HCT116 (cell line): ENCODE results near the gene SIL1. TPM values are rescaled to one million over a fixed set of nuclear protein-coding genes. Genes with fewer than 3 reads are reported as not detected.

ENCODE experiments used
- ATAC-seq: fragments of 200-7000 bp; cut with Tn5 transposase; 2 replicates; pipeline ENCODE4 v1.9.1; 2020; ENCODE audit warnings: mild to moderate bottlenecking, moderate library complexity
- BruUV-seq: library from RNA; stranded (reverse); fragments of 400-500 nt; replicated peaks from 2 replicates; lab custom pipeline; 2021; lab: Mats Ljungman, UMichigan
- CTCF ChIA-PET: fragments of 300-600 bp; sonication (Branson Sonifier 250); formaldehyde crosslinking; loops from one replicate; lab custom pipeline; 2021; ENCODE audit warnings: antibody characterized with exemption; lab: Charles Lee
- POLR2A ChIA-PET: fragments of 300-600, 350-600 bp; sonication (Branson Sonifier 250); formaldehyde crosslinking; loops from one replicate; lab custom pipeline; 2021; ENCODE audit warnings: antibody characterized with exemption; lab: Charles Lee
- RAD21 ChIA-PET, 2 experiments: fragments of 300-600 bp; sonication (Branson Sonifier 250); formaldehyde crosslinking; loops; one replicate each; lab custom pipeline; 2023; ENCODE audit warnings: low total read pairs in 2 of 2; ENCODE audit not compliant: uncharacterized antibody in 2 of 2, unreplicated experiment in 2 of 2, low non-redundant PET in 1 of 2; lab: Charles Lee
- DNase-seq: peaks from one replicate; pipeline ENCODE4 v3.0.0-alpha.2; 2010; ENCODE audit warnings: low read depth, low spot score
- H2AFZ ChIP-seq: fragments of 200-600 bp; shearing (Covaris generic), sonication (generic); 2 replicates; pipeline ENCODE4 v1.6.1; 2017; ENCODE audit warnings: low read depth, mixed run types, mixed read lengths, antibody characterized with exemption, low read length; ENCODE audit not compliant: poor library complexity, severe bottlenecking
- H3K27ac ChIP-seq: 2 replicates; pipeline ENCODE4 v1.5.1; 2012; ENCODE audit warnings: low read depth, low read length
- H3K27me3 ChIP-seq: fragments of 200-600 bp; sonication (generic); 2 replicates; pipeline ENCODE4 v1.6.1; 2016; ENCODE audit warnings: mixed run types, low read length, mixed read lengths; ENCODE audit not compliant: insufficient read depth
- H3K36me3 ChIP-seq, 2 experiments: fragments of 200-500 bp in 1 of 2; fragments of 200-600 bp in 1 of 2; sonication (Bioruptor generic) in 1 of 2; sonication (generic) in 1 of 2; 2 replicates each; pipeline versions ENCODE4 v1.5.1 to v1.6.1; 2014 to 2016; ENCODE audit warnings: low read length in 2 of 2, inconsistent platforms in 1 of 2, mixed read lengths in 1 of 2, mixed run types in 1 of 2; ENCODE audit not compliant: insufficient read depth in 2 of 2, control insufficient read depth in 1 of 2
- H3K4me1 ChIP-seq, 2 experiments: fragments of 200-600 bp in 1 of 2; sonication (generic) in 1 of 2; 2 replicates each; pipeline versions ENCODE4 v1.5.1 to v1.6.1; 2012 to 2017; ENCODE audit warnings: low read length in 2 of 2, inconsistent platforms in 1 of 2, mild to moderate bottlenecking in 1 of 2, mixed read lengths in 1 of 2, mixed run types in 1 of 2, moderate library complexity in 1 of 2; ENCODE audit not compliant: insufficient read depth in 2 of 2, control insufficient read depth in 1 of 2
- H3K4me2 ChIP-seq: fragments of 200-600 bp; sonication (generic); 2 replicates; pipeline ENCODE4 v1.6.1; 2017; ENCODE audit warnings: mixed run types, low read length, mixed read lengths
- H3K4me3 ChIP-seq, 2 experiments: fragments of 200-600 bp in 1 of 2; sonication (generic) in 1 of 2; replicated peaks in 1 of 2; 2 replicates each; pipeline ENCODE4 v1.5.1; 2011 to 2016; ENCODE audit warnings: low read length in 2 of 2, control low read depth in 1 of 2, low read depth in 1 of 2, mild to moderate bottlenecking in 1 of 2, mixed read lengths in 1 of 2, mixed run types in 1 of 2
- H3K79me2 ChIP-seq: fragments of 200-600 bp; sonication (generic); 2 replicates; pipeline ENCODE4 v1.6.1; 2017; ENCODE audit warnings: mild to moderate bottlenecking, mixed run types, low read length, moderate library complexity, mixed read lengths; ENCODE audit not compliant: insufficient read depth
- H3K9ac ChIP-seq: fragments of 200-600 bp; sonication (generic); 2 replicates; pipeline ENCODE4 v1.6.1; 2016; ENCODE audit warnings: low read length, mixed read lengths
- H3K9me2 ChIP-seq: fragments of 200-600 bp; sonication (generic), shearing (Covaris generic); 2 replicates; pipeline ENCODE4 v1.6.1; 2017; ENCODE audit warnings: mixed run types, mild to moderate bottlenecking, moderate library complexity; ENCODE audit not compliant: insufficient read depth
- H3K9me3 ChIP-seq, 2 experiments: fragments of 200-500 bp in 1 of 2; fragments of 200-600 bp in 1 of 2; sonication (Bioruptor generic) in 1 of 2; sonication (generic) in 1 of 2; 2 replicates each; pipeline ENCODE4 v1.6.1; 2014 to 2017; ENCODE audit warnings: low read length in 2 of 2, mixed read lengths in 2 of 2, inconsistent platforms in 1 of 2, low read depth in 1 of 2, mild to moderate bottlenecking in 1 of 2, mixed run types in 1 of 2, moderate library complexity in 1 of 2; ENCODE audit not compliant: control insufficient read depth in 1 of 2, insufficient read depth in 1 of 2
- H4K20me1 ChIP-seq: fragments of 200-600 bp; sonication (generic), shearing (Covaris generic); 2 replicates; pipeline ENCODE4 v1.6.1; 2017; ENCODE audit warnings: mixed run types, mild to moderate bottlenecking, moderate library complexity; ENCODE audit not compliant: insufficient read depth
- CBX3 ChIP-seq: IDR thresholded peaks from 2 replicates; pipeline ENCODE4 v1.6.1; 2012; ENCODE audit warnings: low read depth
- CEBPB ChIP-seq: IDR thresholded peaks from 2 replicates; pipeline ENCODE4 v1.6.1; 2012; ENCODE audit warnings: low read depth
- EZH2 ChIP-seq: fragments of 200-600 bp; sonication (generic); IDR thresholded peaks from 2 replicates; pipeline ENCODE4 v1.6.1; 2017; ENCODE audit warnings: antibody characterized with exemption, mixed run types
- FOSL1 ChIP-seq: IDR thresholded peaks from 2 replicates; pipeline ENCODE4 v1.6.1; 2012; ENCODE audit warnings: low read depth
- JUND ChIP-seq: IDR thresholded peaks from 2 replicates; pipeline ENCODE4 v1.6.1; 2012
- SIN3A ChIP-seq: IDR thresholded peaks from 2 replicates; pipeline ENCODE4 v1.6.1; 2012; ENCODE audit warnings: low read depth
- SRF ChIP-seq: IDR thresholded peaks from 2 replicates; pipeline ENCODE4 v1.6.1; 2012; ENCODE audit warnings: low read depth
- TCF7L2 ChIP-seq: IDR thresholded peaks from 2 replicates; pipeline ENCODE4 v1.7.0; 2011; ENCODE audit warnings: borderline replicate concordance, inconsistent platforms; ENCODE audit not compliant: insufficient read depth, insufficient read length; ENCODE audit errors: extremely low read depth
- ZNF274 ChIP-seq: fragments of 200-500 bp; sonication (Bioruptor generic); IDR thresholded peaks from 2 replicates; pipeline ENCODE4 v1.6.1; 2014; ENCODE audit warnings: mild to moderate bottlenecking, low read depth, low read length, inconsistent platforms
- intact Hi-C: fragments of 100-400 bp; cut with micrococcal nuclease; formaldehyde crosslinking; loops from 2 replicates; pipeline ENCODE4 v1.10.0; 2022
- total RNA-seq: library from RNA; stranded (reverse); gene quantifications from one replicate; pipeline ENCODE4 v1.2.1, GENCODE V29; 2021; ENCODE audit not compliant: unreplicated experiment
- TF ChIP-seq, protein P1 (sequence below): IDR thresholded peaks from 2 replicates; pipeline ENCODE4 v1.6.1; 2011; ENCODE audit warnings: mild to moderate bottlenecking, low read length, moderate library complexity; ENCODE audit not compliant: insufficient replicate concordance; ENCODE audit errors: extremely low read depth
- TF ChIP-seq, protein P2 (sequence below): IDR thresholded peaks from 2 replicates; pipeline ENCODE4 v1.6.1; 2012
- TF ChIP-seq, protein P3 (sequence below), 3 experiments: fragments of 200-600 bp in 1 of 3; sonication (generic) in 1 of 3; IDR thresholded peaks in 2 of 3; conservative IDR thresholded peaks in 1 of 3; 2 replicates each; pipeline ENCODE4 v1.5.1; 2012 to 2017; ENCODE audit warnings: low read depth in 2 of 3, low read length in 2 of 3, antibody characterized with exemption in 1 of 3, borderline replicate concordance in 1 of 3, control low read depth in 1 of 3, mild to moderate bottlenecking in 1 of 3, mixed read lengths in 1 of 3, mixed run types in 1 of 3, moderate library complexity in 1 of 3; ENCODE audit not compliant: insufficient read depth in 1 of 3
- TF ChIP-seq, protein P4 (sequence below): IDR thresholded peaks from 2 replicates; pipeline ENCODE4 v1.6.1; 2012; ENCODE audit warnings: low read depth

SIL1 gene
- total RNA-seq, 1 experiment from 2014 or later, result 34.0 TPM

DNA sequence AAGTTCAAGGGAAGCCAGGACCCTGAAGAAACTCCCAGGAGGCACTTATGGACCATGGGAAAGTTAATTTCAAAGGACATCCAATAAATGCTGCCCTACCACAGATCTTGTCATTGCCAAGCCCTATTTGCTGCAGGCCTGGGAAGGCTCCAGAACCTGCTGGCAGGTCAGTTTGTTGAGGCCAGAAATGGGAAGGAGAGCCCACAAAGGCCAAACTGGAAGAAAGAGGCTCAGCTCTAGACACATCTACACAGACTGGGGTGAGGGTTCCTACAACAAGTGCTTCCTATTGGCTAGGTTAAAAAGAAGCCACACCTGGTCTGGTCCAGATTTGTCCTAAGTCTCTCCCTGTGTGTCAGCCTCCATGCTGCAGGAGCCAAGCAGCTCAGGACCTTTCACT, 94.4 kb downstream of the SIL1 start:
- intact Hi-C loops, result no loop called here
- RAD21 ChIA-PET, result no interaction called here
- H3K9me2 ChIP-seq, result no peaks in the 10 kb centered on the region
- TF ChIP-seq CEBPB (no peak), EZH2 (no peak), TCF7L2 (no peak), ZNF274 (no peak), FOSL1 (no peak), SRF (no peak), CBX3 (no peak), JUND (no peak), SIN3A (no peak)
- TF ChIP-seq, protein P1, sequence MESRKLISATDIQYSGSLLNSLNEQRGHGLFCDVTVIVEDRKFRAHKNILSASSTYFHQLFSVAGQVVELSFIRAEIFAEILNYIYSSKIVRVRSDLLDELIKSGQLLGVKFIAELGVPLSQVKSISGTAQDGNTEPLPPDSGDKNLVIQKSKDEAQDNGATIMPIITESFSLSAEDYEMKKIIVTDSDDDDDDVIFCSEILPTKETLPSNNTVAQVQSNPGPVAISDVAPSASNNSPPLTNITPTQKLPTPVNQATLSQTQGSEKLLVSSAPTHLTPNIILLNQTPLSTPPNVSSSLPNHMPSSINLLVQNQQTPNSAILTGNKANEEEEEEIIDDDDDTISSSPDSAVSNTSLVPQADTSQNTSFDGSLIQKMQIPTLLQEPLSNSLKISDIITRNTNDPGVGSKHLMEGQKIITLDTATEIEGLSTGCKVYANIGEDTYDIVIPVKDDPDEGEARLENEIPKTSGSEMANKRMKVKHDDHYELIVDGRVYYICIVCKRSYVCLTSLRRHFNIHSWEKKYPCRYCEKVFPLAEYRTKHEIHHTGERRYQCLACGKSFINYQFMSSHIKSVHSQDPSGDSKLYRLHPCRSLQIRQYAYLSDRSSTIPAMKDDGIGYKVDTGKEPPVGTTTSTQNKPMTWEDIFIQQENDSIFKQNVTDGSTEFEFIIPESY, result no peak
- TF ChIP-seq, protein P2, sequence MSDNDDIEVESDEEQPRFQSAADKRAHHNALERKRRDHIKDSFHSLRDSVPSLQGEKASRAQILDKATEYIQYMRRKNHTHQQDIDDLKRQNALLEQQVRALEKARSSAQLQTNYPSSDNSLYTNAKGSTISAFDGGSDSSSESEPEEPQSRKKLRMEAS, result no peak
- TF ChIP-seq, protein P3, sequence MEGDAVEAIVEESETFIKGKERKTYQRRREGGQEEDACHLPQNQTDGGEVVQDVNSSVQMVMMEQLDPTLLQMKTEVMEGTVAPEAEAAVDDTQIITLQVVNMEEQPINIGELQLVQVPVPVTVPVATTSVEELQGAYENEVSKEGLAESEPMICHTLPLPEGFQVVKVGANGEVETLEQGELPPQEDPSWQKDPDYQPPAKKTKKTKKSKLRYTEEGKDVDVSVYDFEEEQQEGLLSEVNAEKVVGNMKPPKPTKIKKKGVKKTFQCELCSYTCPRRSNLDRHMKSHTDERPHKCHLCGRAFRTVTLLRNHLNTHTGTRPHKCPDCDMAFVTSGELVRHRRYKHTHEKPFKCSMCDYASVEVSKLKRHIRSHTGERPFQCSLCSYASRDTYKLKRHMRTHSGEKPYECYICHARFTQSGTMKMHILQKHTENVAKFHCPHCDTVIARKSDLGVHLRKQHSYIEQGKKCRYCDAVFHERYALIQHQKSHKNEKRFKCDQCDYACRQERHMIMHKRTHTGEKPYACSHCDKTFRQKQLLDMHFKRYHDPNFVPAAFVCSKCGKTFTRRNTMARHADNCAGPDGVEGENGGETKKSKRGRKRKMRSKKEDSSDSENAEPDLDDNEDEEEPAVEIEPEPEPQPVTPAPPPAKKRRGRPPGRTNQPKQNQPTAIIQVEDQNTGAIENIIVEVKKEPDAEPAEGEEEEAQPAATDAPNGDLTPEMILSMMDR (IDR thresholded peaks at IDR 0.05 in 2 of 3, conservative IDR thresholded peaks at IDR 0.05 in 1 of 3; ENCODE audit: borderline replicate concordance in 1 of 3, insufficient read depth in 1 of 3, low read depth in 2 of 3, low read length in 2 of 3), result no peak
- TF ChIP-seq, protein P4, sequence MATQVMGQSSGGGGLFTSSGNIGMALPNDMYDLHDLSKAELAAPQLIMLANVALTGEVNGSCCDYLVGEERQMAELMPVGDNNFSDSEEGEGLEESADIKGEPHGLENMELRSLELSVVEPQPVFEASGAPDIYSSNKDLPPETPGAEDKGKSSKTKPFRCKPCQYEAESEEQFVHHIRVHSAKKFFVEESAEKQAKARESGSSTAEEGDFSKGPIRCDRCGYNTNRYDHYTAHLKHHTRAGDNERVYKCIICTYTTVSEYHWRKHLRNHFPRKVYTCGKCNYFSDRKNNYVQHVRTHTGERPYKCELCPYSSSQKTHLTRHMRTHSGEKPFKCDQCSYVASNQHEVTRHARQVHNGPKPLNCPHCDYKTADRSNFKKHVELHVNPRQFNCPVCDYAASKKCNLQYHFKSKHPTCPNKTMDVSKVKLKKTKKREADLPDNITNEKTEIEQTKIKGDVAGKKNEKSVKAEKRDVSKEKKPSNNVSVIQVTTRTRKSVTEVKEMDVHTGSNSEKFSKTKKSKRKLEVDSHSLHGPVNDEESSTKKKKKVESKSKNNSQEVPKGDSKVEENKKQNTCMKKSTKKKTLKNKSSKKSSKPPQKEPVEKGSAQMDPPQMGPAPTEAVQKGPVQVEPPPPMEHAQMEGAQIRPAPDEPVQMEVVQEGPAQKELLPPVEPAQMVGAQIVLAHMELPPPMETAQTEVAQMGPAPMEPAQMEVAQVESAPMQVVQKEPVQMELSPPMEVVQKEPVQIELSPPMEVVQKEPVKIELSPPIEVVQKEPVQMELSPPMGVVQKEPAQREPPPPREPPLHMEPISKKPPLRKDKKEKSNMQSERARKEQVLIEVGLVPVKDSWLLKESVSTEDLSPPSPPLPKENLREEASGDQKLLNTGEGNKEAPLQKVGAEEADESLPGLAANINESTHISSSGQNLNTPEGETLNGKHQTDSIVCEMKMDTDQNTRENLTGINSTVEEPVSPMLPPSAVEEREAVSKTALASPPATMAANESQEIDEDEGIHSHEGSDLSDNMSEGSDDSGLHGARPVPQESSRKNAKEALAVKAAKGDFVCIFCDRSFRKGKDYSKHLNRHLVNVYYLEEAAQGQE, result no peak
- CTCF ChIA-PET, result no interaction called here
- POLR2A ChIA-PET, result no interaction called here
- no peaks in the 10 kb centered on the region for H3K27me3 ChIP-seq
- H3K79me2 ChIP-seq, result no peaks in the 10 kb centered on the region
- no TSS peak for BruUV-seq
- no peak overlapping the region for H3K9ac ChIP-seq
- no peak for DNase-seq
- H2AFZ ChIP-seq, result no peak overlapping the region
- no peak overlapping the region for H3K27ac ChIP-seq
- peaks cover 4% of the 10 kb centered on the region; the same call in 1 of the 2 replicates for H4K20me1 ChIP-seq
- no peak overlapping the region for H3K4me2 ChIP-seq
- H3K4me3 ChIP-seq, result no peak overlapping the region
- no peak for ATAC-seq
- peaks cover 7 to 10% of the 10 kb centered on the region in 2 experiments; a peak in 3 of 4 replicates for H3K4me1 ChIP-seq
- no peaks in the 10 kb centered on the region for H3K36me3 ChIP-seq
- no peaks in the 10 kb centered on the region for H3K9me3 ChIP-seq
